HepG2 (cell line): ENCODE measurements around the gene FIZ1. TPM values are rescaled to one million over a fixed set of nuclear protein-coding genes. Genes with fewer than 3 reads are reported as not detected.

ENCODE experiments used
- ARID2 ChIP-seq: sonication (generic); formaldehyde crosslinking; IDR thresholded peaks from 2 replicates; pipeline ENCODE4 v1.8.1; 2022; ENCODE audit warnings: mild to moderate bottlenecking, missing genetic modification reagents, borderline replicate concordance
- DMAP1 ChIP-seq: IDR thresholded peaks from 2 replicates; pipeline ENCODE4 v1.6.1; 2016
- ISX ChIP-seq: sonication (generic); formaldehyde crosslinking; conservative IDR thresholded peaks from 2 replicates; pipeline ENCODE4 v1.5.0; 2020; ENCODE audit warnings: missing genetic modification reagents
- MBD4 ChIP-seq: IDR thresholded peaks from 2 replicates; pipeline ENCODE4 v1.6.1; 2012; ENCODE audit warnings: low read length, inconsistent platforms, borderline replicate concordance
- MIER2 ChIP-seq: IDR thresholded peaks from 2 replicates; pipeline ENCODE4 v1.6.1; 2016; ENCODE audit warnings: missing biosample characterization, missing genetic modification reagents
- NCOA2 ChIP-seq: sonication (generic); formaldehyde crosslinking; IDR thresholded peaks from 2 replicates; pipeline ENCODE4 v1.8.0; 2022; ENCODE audit warnings: inconsistent platforms
- RCOR2 ChIP-seq: IDR thresholded peaks from 2 replicates; pipeline ENCODE4 v1.6.1; 2016; ENCODE audit warnings: missing biosample characterization, missing genetic modification reagents
- SETDB1 ChIP-seq: sonication (generic); formaldehyde crosslinking; IDR thresholded peaks from 2 replicates; pipeline ENCODE4 v1.5.1; 2020; ENCODE audit warnings: missing genetic modification reagents, mild to moderate bottlenecking, borderline replicate concordance
- ZNF510 ChIP-seq: sonication (generic); formaldehyde crosslinking; IDR thresholded peaks from 2 replicates; pipeline ENCODE4 v1.4.0; 2020; ENCODE audit warnings: low read depth, mild to moderate bottlenecking, missing genetic modification reagents
- ZNF615 ChIP-seq: sonication (generic); formaldehyde crosslinking; IDR thresholded peaks from 2 replicates; pipeline ENCODE4 v1.5.0; 2020; ENCODE audit warnings: mild to moderate bottlenecking, missing genetic modification reagents, borderline replicate concordance
- ZNF879 ChIP-seq: sonication (generic); formaldehyde crosslinking; IDR thresholded peaks from 2 replicates; pipeline ENCODE4 v1.8.1; 2023; ENCODE audit warnings: missing genetic modification reagents
- ZNF891 ChIP-seq: sonication (generic); formaldehyde crosslinking; IDR thresholded peaks from 2 replicates; pipeline ENCODE4 v1.5.0; 2020; ENCODE audit warnings: mild to moderate bottlenecking, missing genetic modification reagents
- ZSCAN9 ChIP-seq: IDR thresholded peaks from 2 replicates; pipeline ENCODE4 v1.6.1; 2016; ENCODE audit warnings: borderline replicate concordance
- polyA plus RNA-seq, 8 experiments: library from polyadenylated mRNA; depleted of rRNA in 3 of 8; stranded (reverse) in 7 of 8; unstranded in 1 of 8; fragments of >200 nt; fragmentation: Illumina TruSeq in 4 of 8; extraction: Trizol in 4 of 8; gene quantifications; 2 replicates each; pipeline versions ENCODE4 v1.2.1 to v1.2.3, GENCODE V29; 2011 to 2016; ENCODE audit warnings: low read depth in 4 of 8, missing spikeins in 1 of 8, mixed read lengths in 1 of 8; ENCODE audit not compliant: insufficient read depth in 1 of 8
- total RNA-seq, 5 experiments: library from RNA; depleted of rRNA; stranded (reverse); fragments of >200 nt; fragmentation: Illumina TruSeq; extraction: Trizol; gene quantifications; 2 replicates each; pipeline ENCODE4 v1.2.3, GENCODE V29; 2016; ENCODE audit warnings: low read depth in 1 of 5
- TF ChIP-seq, protein P1 (sequence below): sonication (generic); formaldehyde crosslinking; IDR thresholded peaks from 2 replicates; pipeline ENCODE4 v1.5.0; 2020; ENCODE audit warnings: missing genetic modification reagents
- TF ChIP-seq, protein P2 (sequence below): sonication (generic); formaldehyde crosslinking; IDR thresholded peaks from 2 replicates; pipeline ENCODE4 v1.4.0; 2020; ENCODE audit warnings: missing genetic modification reagents
- TF ChIP-seq, protein P3 (sequence below): sonication (generic); formaldehyde crosslinking; IDR thresholded peaks from 2 replicates; pipeline ENCODE4 v1.9.0; 2021; ENCODE audit warnings: missing genetic modification reagents, borderline replicate concordance
- TF ChIP-seq, protein P4 (sequence below): sonication (generic); formaldehyde crosslinking; IDR thresholded peaks from 2 replicates; pipeline ENCODE4 v1.5.1; 2020; ENCODE audit warnings: missing genetic modification reagents, mild to moderate bottlenecking, borderline replicate concordance

FIZ1 gene
- total and polyA plus RNA-seq, 2 of the 13 experiments (the other 11 are each of a cell fraction or from before 2014, with no cell fraction given): 3.6 to 5.9 TPM

DNA sequence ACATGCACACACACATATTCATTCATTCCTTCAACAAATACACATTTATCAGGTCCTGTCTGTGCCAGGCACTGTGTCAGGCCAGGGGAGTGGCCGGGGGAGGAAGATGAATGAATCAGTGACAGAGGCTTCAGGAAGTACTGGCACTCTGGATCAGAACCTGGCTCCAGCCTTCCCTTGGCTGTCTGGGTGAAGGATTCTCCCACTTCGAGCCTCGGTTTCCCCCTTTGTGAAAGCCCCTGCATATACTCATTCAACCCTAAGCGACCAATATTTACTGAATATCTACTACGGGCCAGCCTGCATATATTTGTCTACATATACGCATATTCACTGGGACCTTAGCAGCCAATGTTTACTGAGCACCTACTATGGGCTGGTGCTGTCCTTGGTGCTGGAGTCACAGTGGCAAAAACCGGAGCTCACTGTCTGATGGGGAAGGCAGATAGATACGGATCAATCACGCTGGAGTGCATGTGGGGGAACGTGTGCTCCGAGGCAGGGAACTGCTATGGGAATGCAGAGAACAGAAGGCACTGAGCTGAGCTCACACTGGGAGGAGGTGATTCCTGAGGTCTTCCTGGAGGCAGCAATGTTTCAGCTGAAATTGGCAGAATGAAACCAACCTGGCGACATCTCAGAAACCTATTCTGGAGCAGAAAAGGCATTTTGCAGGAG lies 18.0 kb downstream of the FIZ1 start (continued):
- TF ChIP-seq, protein P1, sequence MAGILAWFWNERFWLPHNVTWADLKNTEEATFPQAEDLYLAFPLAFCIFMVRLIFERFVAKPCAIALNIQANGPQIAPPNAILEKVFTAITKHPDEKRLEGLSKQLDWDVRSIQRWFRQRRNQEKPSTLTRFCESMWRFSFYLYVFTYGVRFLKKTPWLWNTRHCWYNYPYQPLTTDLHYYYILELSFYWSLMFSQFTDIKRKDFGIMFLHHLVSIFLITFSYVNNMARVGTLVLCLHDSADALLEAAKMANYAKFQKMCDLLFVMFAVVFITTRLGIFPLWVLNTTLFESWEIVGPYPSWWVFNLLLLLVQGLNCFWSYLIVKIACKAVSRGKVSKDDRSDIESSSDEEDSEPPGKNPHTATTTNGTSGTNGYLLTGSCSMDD: no peak
- TF ChIP-seq ZNF891: 0 out of 2 replicates have a peak, but pooled peaks have one; percentile 32
- TF ChIP-seq MIER2 (CRISPR knock-in tag): peak; percentile 97
- TF ChIP-seq, protein P2, sequence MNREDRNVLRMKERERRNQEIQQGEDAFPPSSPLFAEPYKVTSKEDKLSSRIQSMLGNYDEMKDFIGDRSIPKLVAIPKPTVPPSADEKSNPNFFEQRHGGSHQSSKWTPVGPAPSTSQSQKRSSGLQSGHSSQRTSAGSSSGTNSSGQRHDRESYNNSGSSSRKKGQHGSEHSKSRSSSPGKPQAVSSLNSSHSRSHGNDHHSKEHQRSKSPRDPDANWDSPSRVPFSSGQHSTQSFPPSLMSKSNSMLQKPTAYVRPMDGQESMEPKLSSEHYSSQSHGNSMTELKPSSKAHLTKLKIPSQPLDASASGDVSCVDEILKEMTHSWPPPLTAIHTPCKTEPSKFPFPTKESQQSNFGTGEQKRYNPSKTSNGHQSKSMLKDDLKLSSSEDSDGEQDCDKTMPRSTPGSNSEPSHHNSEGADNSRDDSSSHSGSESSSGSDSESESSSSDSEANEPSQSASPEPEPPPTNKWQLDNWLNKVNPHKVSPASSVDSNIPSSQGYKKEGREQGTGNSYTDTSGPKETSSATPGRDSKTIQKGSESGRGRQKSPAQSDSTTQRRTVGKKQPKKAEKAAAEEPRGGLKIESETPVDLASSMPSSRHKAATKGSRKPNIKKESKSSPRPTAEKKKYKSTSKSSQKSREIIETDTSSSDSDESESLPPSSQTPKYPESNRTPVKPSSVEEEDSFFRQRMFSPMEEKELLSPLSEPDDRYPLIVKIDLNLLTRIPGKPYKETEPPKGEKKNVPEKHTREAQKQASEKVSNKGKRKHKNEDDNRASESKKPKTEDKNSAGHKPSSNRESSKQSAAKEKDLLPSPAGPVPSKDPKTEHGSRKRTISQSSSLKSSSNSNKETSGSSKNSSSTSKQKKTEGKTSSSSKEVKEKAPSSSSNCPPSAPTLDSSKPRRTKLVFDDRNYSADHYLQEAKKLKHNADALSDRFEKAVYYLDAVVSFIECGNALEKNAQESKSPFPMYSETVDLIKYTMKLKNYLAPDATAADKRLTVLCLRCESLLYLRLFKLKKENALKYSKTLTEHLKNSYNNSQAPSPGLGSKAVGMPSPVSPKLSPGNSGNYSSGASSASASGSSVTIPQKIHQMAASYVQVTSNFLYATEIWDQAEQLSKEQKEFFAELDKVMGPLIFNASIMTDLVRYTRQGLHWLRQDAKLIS: no peak
- no peak for TF ChIP-seq ARID2 (CRISPR knock-in tag)
- TF ChIP-seq DMAP1 (CRISPR knock-in tag): 0 out of 2 replicates have a peak, but pooled peaks have one; percentile 25
- peak; percentile 36 for TF ChIP-seq NCOA2
- no peak; the same call in 1 of the 2 replicates for TF ChIP-seq ZNF879
- TF ChIP-seq ISX: no peak
- peak; percentile 21; the same call in 1 of the 2 replicates for TF ChIP-seq RCOR2 (CRISPR knock-in tag)
- no peak for TF ChIP-seq MBD4
- TF ChIP-seq ZNF510 (CRISPR knock-in tag): no peak
- TF ChIP-seq, protein P3, sequence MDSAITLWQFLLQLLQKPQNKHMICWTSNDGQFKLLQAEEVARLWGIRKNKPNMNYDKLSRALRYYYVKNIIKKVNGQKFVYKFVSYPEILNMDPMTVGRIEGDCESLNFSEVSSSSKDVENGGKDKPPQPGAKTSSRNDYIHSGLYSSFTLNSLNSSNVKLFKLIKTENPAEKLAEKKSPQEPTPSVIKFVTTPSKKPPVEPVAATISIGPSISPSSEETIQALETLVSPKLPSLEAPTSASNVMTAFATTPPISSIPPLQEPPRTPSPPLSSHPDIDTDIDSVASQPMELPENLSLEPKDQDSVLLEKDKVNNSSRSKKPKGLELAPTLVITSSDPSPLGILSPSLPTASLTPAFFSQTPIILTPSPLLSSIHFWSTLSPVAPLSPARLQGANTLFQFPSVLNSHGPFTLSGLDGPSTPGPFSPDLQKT (CRISPR knock-in tag): no peak
- TF ChIP-seq ZNF615: no peak
- TF ChIP-seq, protein P4, sequence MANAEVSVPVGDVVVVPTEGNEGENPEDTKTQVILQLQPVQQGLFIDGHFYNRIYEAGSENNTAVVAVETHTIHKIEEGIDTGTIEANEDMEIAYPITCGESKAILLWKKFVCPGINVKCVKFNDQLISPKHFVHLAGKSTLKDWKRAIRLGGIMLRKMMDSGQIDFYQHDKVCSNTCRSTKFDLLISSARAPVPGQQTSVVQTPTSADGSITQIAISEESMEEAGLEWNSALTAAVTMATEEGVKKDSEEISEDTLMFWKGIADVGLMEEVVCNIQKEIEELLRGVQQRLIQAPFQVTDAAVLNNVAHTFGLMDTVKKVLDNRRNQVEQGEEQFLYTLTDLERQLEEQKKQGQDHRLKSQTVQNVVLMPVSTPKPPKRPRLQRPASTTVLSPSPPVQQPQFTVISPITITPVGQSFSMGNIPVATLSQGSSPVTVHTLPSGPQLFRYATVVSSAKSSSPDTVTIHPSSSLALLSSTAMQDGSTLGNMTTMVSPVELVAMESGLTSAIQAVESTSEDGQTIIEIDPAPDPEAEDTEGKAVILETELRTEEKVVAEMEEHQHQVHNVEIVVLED (CRISPR knock-in tag): no peak
- TF ChIP-seq SETDB1 (CRISPR knock-in tag): no peak
- peak; percentile 88; the same call in 1 of the 2 replicates for TF ChIP-seq ZSCAN9 (CRISPR knock-in tag)
